H1 (cell line): ENCODE results near the gene CDC25C. TPM values are rescaled to one million over a fixed set of nuclear protein-coding genes. Genes with fewer than 3 reads are reported as not detected.

Experiments used
- CTCF ChIA-PET: fragments of 300-600 bp; sonication (Branson Sonifier 250); formaldehyde crosslinking; loops from one replicate; lab custom pipeline; 2021; ENCODE audit not compliant: partially characterized antibody; lab: Charles Lee
- POLR2A ChIA-PET: fragments of 300-600 bp; sonication (Branson Sonifier 250); formaldehyde crosslinking; loops from one replicate; lab custom pipeline; 2021; ENCODE audit warnings: inconsistent platforms; ENCODE audit not compliant: partially characterized antibody; lab: Charles Lee
- DNase-seq, 2 experiments: peaks; one replicate each; pipeline versions ENCODE4 v3.0.0 to v3.0.0-alpha.2; 2010 to 2022; ENCODE audit warnings: low spot score in 2 of 2, low read depth in 1 of 2, mixed read lengths in 1 of 2
- FAIRE-seq: peaks from 2 replicates; lab custom pipeline; 2011; peaks lifted over from hg19 to GRCh38; lab: Jason Lieb, UNC
- H2AFZ ChIP-seq: 2 replicates; pipeline ENCODE4 v1.8.1; 2012; ENCODE audit warnings: low read length, inconsistent platforms
- H2AK5ac ChIP-seq: 2 replicates; pipeline ENCODE4 v1.6.1; 2013; ENCODE audit warnings: low read depth, low read length
- H2BK120ac ChIP-seq: replicated peaks from 2 replicates; pipeline ENCODE3; 2013; ENCODE audit warnings: low read depth, low read length, inconsistent platforms
- H2BK12ac ChIP-seq: 2 replicates; pipeline ENCODE4 v1.6.1; 2013; ENCODE audit warnings: low read depth, low read length
- H2BK15ac ChIP-seq: 2 replicates; pipeline ENCODE4 v1.6.1; 2013; ENCODE audit warnings: low read length
- H2BK20ac ChIP-seq: 2 replicates; pipeline ENCODE4 v1.6.1; 2013; ENCODE audit warnings: low read length
- H2BK5ac ChIP-seq: 2 replicates; pipeline ENCODE4 v1.6.1; 2013; ENCODE audit warnings: low read depth, low read length
- H3K14ac ChIP-seq: 2 replicates; pipeline ENCODE4 v1.6.1; 2013; ENCODE audit warnings: inconsistent platforms; ENCODE audit not compliant: insufficient read length
- H3K18ac ChIP-seq: 2 replicates; pipeline ENCODE4 v1.6.1; 2013; ENCODE audit warnings: low read length; ENCODE audit errors: extremely low read depth
- H3K23ac ChIP-seq: 2 replicates; pipeline ENCODE4 v1.6.1; 2013; ENCODE audit warnings: inconsistent platforms; ENCODE audit not compliant: insufficient read length
- H3K23me2 ChIP-seq: 2 replicates; pipeline ENCODE4 v1.6.1; 2013; ENCODE audit warnings: low read depth, low read length
- H3K27ac ChIP-seq: 2 replicates; pipeline ENCODE4 v1.6.1; 2011; ENCODE audit warnings: low read depth, low read length, inconsistent platforms
- H3K27me3 ChIP-seq, 4 experiments: replicated peaks in 1 of 4; 1 replicate in 1 of 4; 2 replicates in 3 of 4; pipeline versions ENCODE4 v1.6.1 to v1.8.1; 2011 to 2013; ENCODE audit warnings: low read length in 3 of 4, mild to moderate bottlenecking in 3 of 4, inconsistent platforms in 2 of 4, mixed read lengths in 2 of 4, moderate library complexity in 1 of 4; ENCODE audit not compliant: control insufficient read depth in 3 of 4, insufficient read depth in 3 of 4; ENCODE audit errors: extremely low read depth in 1 of 4
- H3K36me3 ChIP-seq, 4 experiments: 2 replicates each; pipeline versions ENCODE4 v1.6.1 to v1.8.1; 2011 to 2013; ENCODE audit warnings: mild to moderate bottlenecking in 4 of 4, low read length in 3 of 4, moderate library complexity in 2 of 4, control low read depth in 1 of 4, inconsistent platforms in 1 of 4; ENCODE audit not compliant: insufficient read depth in 4 of 4, control insufficient read depth in 2 of 4
- H3K4ac ChIP-seq: replicated peaks from 2 replicates; pipeline ENCODE3; 2013; ENCODE audit warnings: low read length, low read depth, mixed read lengths, inconsistent platforms; ENCODE audit not compliant: insufficient read length
- H3K4me1 ChIP-seq, 4 experiments: replicated peaks in 1 of 4; 1 replicate in 1 of 4; 2 replicates in 3 of 4; pipeline versions ENCODE4 v1.6.1 to v1.8.1; 2011 to 2013; ENCODE audit warnings: low read length in 3 of 4, inconsistent platforms in 2 of 4, mixed read lengths in 1 of 4; ENCODE audit not compliant: insufficient read depth in 4 of 4, control insufficient read depth in 3 of 4
- H3K4me2 ChIP-seq, 2 experiments: 2 replicates each; pipeline versions ENCODE4 v1.6.1 to v1.8.1; 2011 to 2013; ENCODE audit warnings: low read depth in 2 of 2, low read length in 2 of 2, control low read depth in 1 of 2, inconsistent platforms in 1 of 2, mild to moderate bottlenecking in 1 of 2; ENCODE audit not compliant: insufficient read depth in 1 of 2
- H3K4me3 ChIP-seq, 4 experiments: fragments of 200-600, 300-600 bp in 1 of 4; sonication (generic), shearing (Covaris generic), sonication (Bioruptor Twin) in 1 of 4; 2 replicates each; pipeline versions ENCODE4 v1.5.1 to v1.8.1; 2011 to 2016; ENCODE audit warnings: low read length in 4 of 4, low read depth in 3 of 4, control low read depth in 2 of 4, inconsistent platforms in 2 of 4, mild to moderate bottlenecking in 2 of 4, mixed read lengths in 1 of 4, moderate library complexity in 1 of 4; ENCODE audit not compliant: insufficient read depth in 2 of 4; ENCODE audit errors: extremely low read depth in 1 of 4
- H3K56ac ChIP-seq: replicated peaks from 2 replicates; pipeline ENCODE3; 2013; ENCODE audit warnings: low read depth, mild to moderate bottlenecking, mixed read lengths, low read length, inconsistent platforms; ENCODE audit not compliant: insufficient read length
- H3K79me1 ChIP-seq: 2 replicates; pipeline ENCODE4 v1.6.1; 2013; ENCODE audit warnings: low read depth, low read length, control low read depth
- H3K79me2 ChIP-seq, 2 experiments: 2 replicates each; pipeline versions ENCODE4 v1.6.1 to v1.8.1; 2012 to 2013; ENCODE audit warnings: low read length in 2 of 2, mild to moderate bottlenecking in 2 of 2, inconsistent platforms in 1 of 2; ENCODE audit not compliant: insufficient read depth in 2 of 2, control insufficient read depth in 1 of 2
- H3K9ac ChIP-seq, 4 experiments: replicated peaks in 1 of 4; 1 replicate in 1 of 4; 2 replicates in 3 of 4; pipeline versions ENCODE4 v1.6.1 to v1.8.1; 2011 to 2013; ENCODE audit warnings: low read depth in 3 of 4, low read length in 3 of 4, control low read depth in 2 of 4, mild to moderate bottlenecking in 2 of 4, moderate library complexity in 2 of 4, inconsistent platforms in 1 of 4; ENCODE audit errors: extremely low read depth in 1 of 4
- H3K9me3 ChIP-seq, 2 experiments: 2 replicates each; pipeline versions ENCODE4 v1.6.1 to v1.8.1; 2012 to 2013; ENCODE audit warnings: mild to moderate bottlenecking in 2 of 2, moderate library complexity in 2 of 2, control low read depth in 1 of 2, inconsistent platforms in 1 of 2, low read depth in 1 of 2, low read length in 1 of 2, mixed read lengths in 1 of 2; ENCODE audit not compliant: insufficient read depth in 2 of 2
- H4K20me1 ChIP-seq, 2 experiments: replicated peaks in 1 of 2; 2 replicates each; pipeline versions ENCODE3 to v1.8.1; 2011 to 2013; ENCODE audit warnings: inconsistent platforms in 2 of 2, low read length in 2 of 2, mild to moderate bottlenecking in 1 of 2; ENCODE audit not compliant: insufficient read depth in 2 of 2, control insufficient read depth in 1 of 2
- H4K5ac ChIP-seq: 2 replicates; pipeline ENCODE4 v1.6.1; 2013; ENCODE audit warnings: low read length, low read depth, mixed read lengths, inconsistent platforms; ENCODE audit not compliant: insufficient read length
- H4K8ac ChIP-seq: 2 replicates; pipeline ENCODE4 v1.8.0; 2013; ENCODE audit warnings: mild to moderate bottlenecking, moderate library complexity, low read length, inconsistent platforms; ENCODE audit not compliant: insufficient read depth; ENCODE audit errors: extremely low read depth
- H4K91ac ChIP-seq: replicated peaks from 2 replicates; pipeline ENCODE3; 2013; ENCODE audit warnings: low read length, mixed read lengths, inconsistent platforms; ENCODE audit not compliant: insufficient read length
- CHD1 ChIP-seq: IDR thresholded peaks from 2 replicates; pipeline ENCODE4 v1.6.1; 2012; ENCODE audit warnings: low read depth, low read length, improper control_type of control experiment
- GABPA ChIP-seq: IDR thresholded peaks from 2 replicates; pipeline ENCODE4 v1.6.1; 2011; ENCODE audit warnings: mild to moderate bottlenecking, low read length, moderate library complexity, borderline replicate concordance; ENCODE audit not compliant: insufficient read depth
- KDM4A ChIP-seq: IDR thresholded peaks from one replicate; pipeline ENCODE4 v1.7.1; 2012; ENCODE audit warnings: low read depth, mild to moderate bottlenecking, moderate library complexity, low read length, inconsistent platforms; ENCODE audit not compliant: severe bottlenecking
- POU5F1 ChIP-seq: IDR thresholded peaks from 2 replicates; pipeline ENCODE4 v1.6.1; 2011; ENCODE audit warnings: low read depth, mild to moderate bottlenecking, low read length, moderate library complexity
- SUZ12 ChIP-seq: fragments of 200-600 bp; sonication (generic); IDR thresholded peaks from 2 replicates; pipeline ENCODE4 v1.6.1; 2012; ENCODE audit warnings: mild to moderate bottlenecking, inconsistent platforms, low read length, moderate library complexity, mixed read lengths
- WGBS, 2 experiments: shearing (Covaris generic) in 1 of 2; methylation state at CpG; one replicate each; pipeline versions ENCODE4 v1.1.6 to v1.1.7; 2013 to 2015; ENCODE audit warnings: low lambda C conversion rate in 2 of 2, mixed read lengths in 2 of 2, inconsistent platforms in 1 of 2, low coverage in 1 of 2, missing lambda C conversion rate in 1 of 2; ENCODE audit not compliant: insufficient replicate concordance in 2 of 2, insufficient coverage in 1 of 2, insufficient read length in 1 of 2; ENCODE audit errors: extremely low coverage in 1 of 2, missing lambda C conversion rate in 1 of 2; 5-methylcytosine and 5-hydroxymethylcytosine counted together
- polyA plus RNA-seq, 7 experiments: library from polyadenylated mRNA; depleted of rRNA in 3 of 7; stranded (reverse) in 5 of 7; unstranded in 2 of 7; fragments of >200 nt in 5 of 7; fragments of 200-250 nt in 2 of 7; gene quantifications; 1 replicate in 5 of 7; 2 replicates in 1 of 7; 4 replicates in 1 of 7; pipeline versions ENCODE4 v1.2.1 to v1.2.3, GENCODE V29; 2011 to 2013; ENCODE audit warnings: missing spikeins in 2 of 7, mixed read lengths in 2 of 7
- total RNA-seq: library from RNA; stranded (reverse); fragmentation: NEBNext Ultra II Directional; extraction: Animal tissue kit (Norgen Biotek cat#: 25700); gene quantifications from 2 replicates; pipeline ENCODE4 v1.2.1, GENCODE V29; 2021
- TF ChIP-seq, protein P1 (sequence below): IDR thresholded peaks from 2 replicates; pipeline ENCODE4 v1.6.1; 2011; ENCODE audit warnings: low read length, improper control_type of control experiment
- TF ChIP-seq, protein P2 (sequence below): IDR thresholded peaks from 2 replicates; pipeline ENCODE4 v1.6.1; 2012; ENCODE audit warnings: inconsistent platforms
- TF ChIP-seq, protein P3 (sequence below): IDR thresholded peaks from 2 replicates; pipeline ENCODE4 v1.6.1; 2012; ENCODE audit warnings: inconsistent platforms
- TF ChIP-seq, protein P4 (sequence below): IDR thresholded peaks from 2 replicates; pipeline ENCODE4 v1.6.1; 2012; ENCODE audit warnings: low read length, inconsistent platforms

The CDC25C gene
- total and polyA plus RNA-seq, 2 of the 8 experiments (the other 6 are each of a cell fraction or from before 2014, with no cell fraction given): 18.4 to 20.8 TPM

DNA sequence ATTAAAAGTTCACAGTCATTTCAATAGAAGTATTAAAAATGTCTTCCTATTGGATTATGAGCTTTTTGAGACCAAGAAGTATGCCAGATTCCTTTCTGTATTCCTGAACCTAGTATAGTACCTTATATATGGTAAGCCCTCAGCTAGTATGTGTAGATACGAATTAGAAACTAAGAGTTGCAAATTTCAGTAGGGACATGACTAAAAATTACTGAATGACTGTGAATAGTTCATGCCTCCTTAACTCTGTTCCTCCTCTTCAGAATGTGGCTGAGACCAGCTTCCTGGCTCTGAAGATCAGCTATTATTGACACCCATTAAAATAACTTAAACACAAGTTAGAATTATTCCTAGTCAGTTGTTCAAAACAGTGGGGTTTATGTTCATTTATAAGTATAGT is 40.6 kb upstream of the CDC25C start:
- no peak overlapping the region for H4K8ac ChIP-seq
- no peak overlapping the region for H4K91ac ChIP-seq
- no peaks in the 10 kb centered on the region for H3K23me2 ChIP-seq
- no peak overlapping the region for H3K18ac ChIP-seq
- H2AK5ac ChIP-seq: no peak overlapping the region
- H3K36me3 ChIP-seq: peaks cover 0 to 18% (median under 1%) of the 10 kb centered on the region in 4 experiments; a peak in 6 of 8 replicates
- peaks cover 9 to 47% of the 10 kb centered on the region in 2 experiments for H3K79me2 ChIP-seq
- no peak overlapping the region for H2BK20ac ChIP-seq
- no peak overlapping the region for H2BK12ac ChIP-seq
- no peak overlapping the region for H2BK120ac ChIP-seq
- H3K9me3 ChIP-seq: no peaks in the 10 kb centered on the region
- no peak overlapping the region for H4K5ac ChIP-seq
- no peak overlapping the region for H3K9ac ChIP-seq
- H3K79me1 ChIP-seq: peaks cover 5% of the 10 kb centered on the region; the same call in 1 of the 2 replicates
- CTCF ChIA-PET: interaction anchor here (0.9 to 6.5 kb wide), 4 partner anchors 18 to 78 kb away, joined by 3 to 63 read pairs (median 4); partner anchors contain the start of gene KDM3B
- H3K27me3 ChIP-seq: no peaks in the 10 kb centered on the region
- no peak overlapping the region for H2BK15ac ChIP-seq
- no peak overlapping the region for H3K14ac ChIP-seq
- no peak overlapping the region for H3K27ac ChIP-seq
- FAIRE-seq (no peak), DNase-seq (no peak)
- H3K56ac ChIP-seq: no peak overlapping the region
- no peaks in the 10 kb centered on the region for H3K4me1 ChIP-seq
- 90% methylated on average over 1 of the region's 1 CpG; no CpG with 5 or more reads in 1 of the 2 experiments for WGBS, 2 experiments
- no peak overlapping the region for H2AFZ ChIP-seq
- no peak overlapping the region for H3K4me3 ChIP-seq
- no peak overlapping the region for H3K4ac ChIP-seq
- H4K20me1 ChIP-seq: peaks cover 0 to 7% of the 10 kb centered on the region in 2 experiments
- H3K23ac ChIP-seq: no peak overlapping the region
- no peak overlapping the region for H3K4me2 ChIP-seq
- H2BK5ac ChIP-seq: no peak overlapping the region
- POLR2A ChIA-PET: interaction anchor here (1.0 to 5.1 kb wide), 5 partner anchors 10 to 159 kb away, joined by 3 to 26 read pairs (median 4); partner anchors contain the start of genes CDC23, FAM53C and KDM3B
- no peak for TF ChIP-seq SUZ12
- TF ChIP-seq, protein P1, sequence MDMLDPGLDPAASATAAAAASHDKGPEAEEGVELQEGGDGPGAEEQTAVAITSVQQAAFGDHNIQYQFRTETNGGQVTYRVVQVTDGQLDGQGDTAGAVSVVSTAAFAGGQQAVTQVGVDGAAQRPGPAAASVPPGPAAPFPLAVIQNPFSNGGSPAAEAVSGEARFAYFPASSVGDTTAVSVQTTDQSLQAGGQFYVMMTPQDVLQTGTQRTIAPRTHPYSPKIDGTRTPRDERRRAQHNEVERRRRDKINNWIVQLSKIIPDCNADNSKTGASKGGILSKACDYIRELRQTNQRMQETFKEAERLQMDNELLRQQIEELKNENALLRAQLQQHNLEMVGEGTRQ: no peak
- no peak for TF ChIP-seq KDM4A
- no peak for TF ChIP-seq POU5F1
- TF ChIP-seq, protein P2, sequence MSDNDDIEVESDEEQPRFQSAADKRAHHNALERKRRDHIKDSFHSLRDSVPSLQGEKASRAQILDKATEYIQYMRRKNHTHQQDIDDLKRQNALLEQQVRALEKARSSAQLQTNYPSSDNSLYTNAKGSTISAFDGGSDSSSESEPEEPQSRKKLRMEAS: no peak
- TF ChIP-seq, protein P3, sequence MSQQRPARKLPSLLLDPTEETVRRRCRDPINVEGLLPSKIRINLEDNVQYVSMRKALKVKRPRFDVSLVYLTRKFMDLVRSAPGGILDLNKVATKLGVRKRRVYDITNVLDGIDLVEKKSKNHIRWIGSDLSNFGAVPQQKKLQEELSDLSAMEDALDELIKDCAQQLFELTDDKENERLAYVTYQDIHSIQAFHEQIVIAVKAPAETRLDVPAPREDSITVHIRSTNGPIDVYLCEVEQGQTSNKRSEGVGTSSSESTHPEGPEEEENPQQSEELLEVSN: no peak
- no peak for TF ChIP-seq CHD1
- TF ChIP-seq GABPA: no peak
- TF ChIP-seq, protein P4, sequence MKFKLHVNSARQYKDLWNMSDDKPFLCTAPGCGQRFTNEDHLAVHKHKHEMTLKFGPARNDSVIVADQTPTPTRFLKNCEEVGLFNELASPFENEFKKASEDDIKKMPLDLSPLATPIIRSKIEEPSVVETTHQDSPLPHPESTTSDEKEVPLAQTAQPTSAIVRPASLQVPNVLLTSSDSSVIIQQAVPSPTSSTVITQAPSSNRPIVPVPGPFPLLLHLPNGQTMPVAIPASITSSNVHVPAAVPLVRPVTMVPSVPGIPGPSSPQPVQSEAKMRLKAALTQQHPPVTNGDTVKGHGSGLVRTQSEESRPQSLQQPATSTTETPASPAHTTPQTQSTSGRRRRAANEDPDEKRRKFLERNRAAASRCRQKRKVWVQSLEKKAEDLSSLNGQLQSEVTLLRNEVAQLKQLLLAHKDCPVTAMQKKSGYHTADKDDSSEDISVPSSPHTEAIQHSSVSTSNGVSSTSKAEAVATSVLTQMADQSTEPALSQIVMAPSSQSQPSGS: no peak
